Body of pancreas (tissue), 4 donors: ENCODE results near the gene PDZRN3. TPM values are rescaled to one million over a fixed set of nuclear protein-coding genes. Genes with fewer than 3 reads are reported as not detected.

ENCODE experiments used
- ATAC-seq: fragments of 150-250 bp; one replicate; pipeline ENCODE4 v1.9.1; 2016
- DNase-seq, 4 donors: peaks; one replicate each; pipeline ENCODE4 v3.0.0-alpha.2; 2019
- H3K27ac ChIP-seq, 4 donors: fragments of 200-600 bp; sonication (generic); 1 replicate in 3 of 4; 2 replicates in 1 of 4; pipeline versions ENCODE4 v1.5.1 to v1.6.1; 2016 to 2019; ENCODE audit warnings: mild to moderate bottlenecking in 1 of 4, mixed read lengths in 1 of 4, moderate library complexity in 1 of 4
- H3K27me3 ChIP-seq, 2 donors: fragments of 200-600 bp; sonication (generic); one replicate each; pipeline ENCODE4 v1.6.0; 2016; ENCODE audit warnings: mild to moderate bottlenecking in 1 of 2
- H3K36me3 ChIP-seq, 2 donors: fragments of 200-600 bp; sonication (generic); replicated peaks in 1 of 2; 2 replicates each; pipeline ENCODE4 v1.5.1; 2016; ENCODE audit warnings: low read depth in 2 of 2; ENCODE audit not compliant: insufficient read depth in 1 of 2
- H3K4me1 ChIP-seq: fragments of 200-600 bp; sonication (generic); one replicate; pipeline ENCODE4 v1.6.0; 2016
- H3K4me3 ChIP-seq, 2 donors: fragments of 200-600 bp; sonication (generic); 1 replicate in 1 of 2; 2 replicates in 1 of 2; pipeline ENCODE4 v1.5.1; 2016 to 2019
- H3K9me3 ChIP-seq, 3 donors: fragments of 200-600 bp; sonication (generic); 1 replicate in 2 of 3; 2 replicates in 1 of 3; pipeline ENCODE4 v1.5.1; 2016
- CTCF ChIP-seq, 7 experiments: fragments of 450-650 bp in 4 of 7; fragments of 200-600 bp in 3 of 7; sonication (generic) in 3 of 7; IDR thresholded peaks; one replicate each; pipeline ENCODE4 v1.5.1; 2016 to 2019; ENCODE audit warnings: antibody characterized with exemption in 7 of 7
- POLR2A ChIP-seq, 3 donors: fragments of 450-650 bp; IDR thresholded peaks; one replicate each; pipeline ENCODE4 v1.6.1; 2016; ENCODE audit warnings: antibody characterized with exemption in 3 of 3, mild to moderate bottlenecking in 2 of 3
- WGBS, 2 donors: methylation state at CpG; one replicate each; pipeline ENCODE4 v1.1.5; 2017; 5-methylcytosine and 5-hydroxymethylcytosine counted together
- intact Hi-C: fragments of 100-400 bp; cut with DNase I; formaldehyde crosslinking; loops from one replicate; pipeline ENCODE4 v1.15.1; 2023
- total RNA-seq, 2 donors: library from RNA; depleted of rRNA; stranded (reverse); fragments of >200 nt; gene quantifications; one replicate each; pipeline ENCODE4 v1.1.0, GENCODE V29; 2016

Gene PDZRN3
- total RNA-seq, 2 donors from 2014 or later = 18.9 to 41.9 TPM

- H3K36me3 ChIP-seq = no peaks in the 10 kb centered on the region
- no peak overlapping the region for H3K4me3 ChIP-seq
- no peaks in the 10 kb centered on the region for H3K9me3 ChIP-seq
- H3K4me1 ChIP-seq = peaks cover 44% of the 10 kb centered on the region
- H3K27me3 ChIP-seq = no peaks in the 10 kb centered on the region
- intact Hi-C loops = no loop called here
- TF ChIP-seq POLR2A (IDR thresholded peaks at IDR 0.05) (no peak), CTCF (IDR thresholded peaks at IDR 0.05) (no peak)
- WGBS, 2 donors = 80 to 83% methylated on average over 3 of the region's 3 CpGs
- no peak overlapping the region for H3K27ac ChIP-seq
- no peak for DNase-seq
- no peak for ATAC-seq
Observed at GRCh38 chr3:73626106-73626505, 1.4 kb upstream of the PDZRN3 start.

- Histone ChIP-seq H3K27me3 (no peaks in the 10 kb centered on the region), H3K4me3 (peak overlapping the region; percentile 38 to 55), H3K4me1 (peaks cover 48% of the 10 kb centered on the region), H3K9me3 (no peaks in the 10 kb centered on the region), H3K36me3 (no peaks in the 10 kb centered on the region), H3K27ac (peak overlapping the region in 3 of 4 donors; percentile 75 to 83 (median 81))
- DNase-seq = peak; percentile 54 to 71 (median 56)
- WGBS, 2 donors = 5% methylated on average over 109 of the region's 112 CpGs; no CpG with 5 or more reads in 1 of the 2 donors
- intact Hi-C loops = no loop called here
- TF ChIP-seq CTCF (IDR thresholded peaks at IDR 0.05) (peak in 4 of 7 experiments; percentile 7 to 27 (median 16)), POLR2A (IDR thresholded peaks at IDR 0.05) (no peak)
- ATAC-seq = peak; percentile 51
Observed at GRCh38 chr3:73624017-73624820, 522 bp downstream of the PDZRN3 start.

GRCh38 chr3:73623346-73623745 is 1.4 kb downstream of the PDZRN3 start:
- Histone ChIP-seq H3K36me3 (no peaks in the 10 kb centered on the region), H3K4me3 (peak overlapping the region in 1 of 2 donors; percentile 4), H3K9me3 (no peaks in the 10 kb centered on the region), H3K27ac (peak overlapping the region; percentile 32 to 83 (median 78)), H3K27me3 (no peaks in the 10 kb centered on the region), H3K4me1 (peaks cover 48% of the 10 kb centered on the region)
- TF ChIP-seq POLR2A (IDR thresholded peaks at IDR 0.05) = no peak
- 22% methylated on average over 4 of the region's 4 CpGs for WGBS, 2 donors
- intact Hi-C loops = no loop called here
- DNase-seq (peak; percentile 22 to 46 (median 26)), ATAC-seq (no peak)

GRCh38 chr3:73622091-73622805 is 2.5 kb downstream of the PDZRN3 start:
- H3K4me1 ChIP-seq = peaks cover 48% of the 10 kb centered on the region
- ATAC-seq (peak; percentile 67), DNase-seq (peak; percentile 77 to 89 (median 86))
- H3K27ac ChIP-seq = peak overlapping the region; percentile 69 to 83 (median 78)
- no peak for TF ChIP-seq CTCF (IDR thresholded peaks at IDR 0.05)
- TF ChIP-seq POLR2A (IDR thresholded peaks at IDR 0.05) = peak in 2 of 3 donors; percentile 18 to 29
- H3K4me3 ChIP-seq = no peak overlapping the region
- WGBS, 2 donors = 25% methylated on average over 10 of the region's 10 CpGs
- H3K9me3 ChIP-seq = no peaks in the 10 kb centered on the region
- intact Hi-C loops = no loop called here
- no peaks in the 10 kb centered on the region for H3K36me3 ChIP-seq
- no peaks in the 10 kb centered on the region for H3K27me3 ChIP-seq

GRCh38 chr3:73621388-73621787 is 3.4 kb downstream of the PDZRN3 start:
- H3K9me3 ChIP-seq = no peaks in the 10 kb centered on the region
- TF ChIP-seq CTCF (IDR thresholded peaks at IDR 0.05) (no peak), POLR2A (IDR thresholded peaks at IDR 0.05) (no peak)
- no peaks in the 10 kb centered on the region for H3K36me3 ChIP-seq
- peaks cover 48% of the 10 kb centered on the region for H3K4me1 ChIP-seq
- DNase-seq (no peak), ATAC-seq (no peak)
- WGBS, 2 donors = 16 to 20% methylated on average over 4 of the region's 4 CpGs
- peak overlapping the region; percentile 69 to 83 (median 78) for H3K27ac ChIP-seq
- H3K27me3 ChIP-seq = no peaks in the 10 kb centered on the region
- intact Hi-C loops = no loop called here
- H3K4me3 ChIP-seq = no peak overlapping the region
